GM23338 (cell line): Measurements from ENCODE around the gene ARHGEF28. TPM values are rescaled to one million over a fixed set of nuclear protein-coding genes. Genes with fewer than 3 reads are reported as not detected.

Experiments
- ATAC-seq: fragments of 200-7000 bp; cut with Tn5 transposase; 3 replicates; pipeline ENCODE4 v1.9.1; 2020
- DNase-seq: peaks from one replicate; pipeline ENCODE4 v3.0.0-alpha.2; 2015; ENCODE audit warnings: low spot score
- H2AFZ ChIP-seq: fragments of 200-600 bp; sonication (generic); 2 replicates; pipeline ENCODE4 v1.8.0; 2016; ENCODE audit warnings: antibody characterized with exemption, mild to moderate bottlenecking, moderate library complexity
- H3F3A ChIP-seq: fragments of 200-600 bp; sonication (generic); replicated peaks from 2 replicates; pipeline ENCODE4 v1.8.0; 2017; ENCODE audit warnings: antibody characterized with exemption, mixed run types, low read depth
- H3K27ac ChIP-seq: fragments of 200-600 bp; sonication (generic); 2 replicates; pipeline ENCODE4 v1.6.1; 2016; ENCODE audit warnings: low read depth
- H3K27me3 ChIP-seq: fragments of 200-600 bp; sonication (generic); 2 replicates; pipeline ENCODE4 v1.8.0; 2016; ENCODE audit warnings: mild to moderate bottlenecking, mixed run types, moderate library complexity; ENCODE audit not compliant: insufficient read depth
- H3K36me3 ChIP-seq: fragments of 200-600 bp; sonication (generic); 2 replicates; pipeline ENCODE4 v1.8.0; 2016; ENCODE audit warnings: mild to moderate bottlenecking; ENCODE audit not compliant: insufficient read depth
- H3K4me1 ChIP-seq: fragments of 200-600 bp; sonication (generic); 2 replicates; pipeline ENCODE4 v1.8.0; 2016; ENCODE audit warnings: mild to moderate bottlenecking, moderate library complexity; ENCODE audit not compliant: insufficient read depth
- H3K4me2 ChIP-seq: fragments of 200-600 bp; sonication (generic); 2 replicates; pipeline ENCODE4 v1.7.1; 2017; ENCODE audit warnings: mixed run types
- H3K4me3 ChIP-seq: fragments of 200-600 bp; sonication (generic); 2 replicates; pipeline ENCODE4 v1.6.1; 2016; ENCODE audit warnings: mixed run types
- H3K79me2 ChIP-seq: fragments of 200-600 bp; sonication (generic); replicated peaks from 2 replicates; pipeline ENCODE4 v1.8.0; 2017; ENCODE audit warnings: mild to moderate bottlenecking; ENCODE audit not compliant: insufficient read depth
- H3K9me2 ChIP-seq: fragments of 200-600 bp; sonication (generic); 2 replicates; pipeline ENCODE4 v1.8.0; 2017; ENCODE audit not compliant: insufficient read depth
- H4K20me1 ChIP-seq: fragments of 200-600 bp; sonication (generic); replicated peaks from 2 replicates; pipeline ENCODE4 v1.8.0; 2017; ENCODE audit warnings: mild to moderate bottlenecking; ENCODE audit not compliant: insufficient read depth
- H3K27ac Mint-ChIP-seq: 2 replicates; pipeline ENCODE4 v1.8.0; 2020; ENCODE audit warnings: inconsistent platforms, mild to moderate bottlenecking, moderate library complexity, mixed read lengths
- H3K27me3 Mint-ChIP-seq: 3 replicates; pipeline ENCODE4 v1.8.0; 2022; ENCODE audit warnings: low read depth, mild to moderate bottlenecking, moderate library complexity, mixed read lengths, inconsistent platforms; ENCODE audit not compliant: insufficient read depth, poor library complexity
- H3K36me3 Mint-ChIP-seq: 3 replicates; pipeline ENCODE4 v1.8.0; 2021; ENCODE audit warnings: low read depth, mild to moderate bottlenecking, inconsistent platforms, moderate library complexity, mixed read lengths
- H3K4me1 Mint-ChIP-seq: 3 replicates; pipeline ENCODE4 v1.8.0; 2020; ENCODE audit warnings: mild to moderate bottlenecking, inconsistent platforms, mixed read lengths
- H3K4me3 Mint-ChIP-seq: 3 replicates; pipeline ENCODE4 v1.8.0; 2021; ENCODE audit warnings: moderate library complexity, mild to moderate bottlenecking, inconsistent platforms, mixed read lengths
- H3K9me3 Mint-ChIP-seq: 3 replicates; pipeline ENCODE4 v1.8.0; 2020; ENCODE audit warnings: moderate library complexity, mild to moderate bottlenecking, inconsistent platforms, mixed read lengths
- CREB1 ChIP-seq: fragments of 250-450 bp; sonication (Bioruptor Pico); IDR thresholded peaks from 2 replicates; pipeline ENCODE4 v1.5.0; 2020; ENCODE audit warnings: low read depth, mild to moderate bottlenecking, moderate library complexity
- CTCF ChIP-seq, 2 experiments: fragments of 200-600 bp in 1 of 2; sonication (generic) in 1 of 2; conservative IDR thresholded peaks; 2 replicates each; pipeline versions ENCODE4 v1.5.1 to v1.6.1; 2016 to 2017; ENCODE audit warnings: antibody characterized with exemption in 2 of 2, low read depth in 2 of 2, mild to moderate bottlenecking in 2 of 2, moderate library complexity in 1 of 2
- EZH2 ChIP-seq: fragments of 200-600 bp; sonication (generic); IDR thresholded peaks from one replicate; pipeline ENCODE4 v1.8.0; 2017; ENCODE audit warnings: antibody characterized with exemption, mild to moderate bottlenecking, low read depth; ENCODE audit not compliant: unreplicated experiment
- EZH2phosphoT487 ChIP-seq: fragments of 200-600 bp; sonication (generic); IDR thresholded peaks from one replicate; pipeline ENCODE4 v1.8.1; 2018; ENCODE audit warnings: antibody characterized with exemption; ENCODE audit not compliant: unreplicated experiment
- JUNB ChIP-seq: IDR thresholded peaks from one replicate; pipeline ENCODE4 v1.6.1; 2016; ENCODE audit warnings: antibody characterized with exemption; ENCODE audit not compliant: unreplicated experiment
- NANOG ChIP-seq: IDR thresholded peaks from 2 replicates; pipeline ENCODE4 v1.6.1; 2016; ENCODE audit warnings: antibody characterized with exemption, borderline replicate concordance
- REST ChIP-seq: IDR thresholded peaks from one replicate; pipeline ENCODE4 v1.6.1; 2018; ENCODE audit warnings: antibody characterized with exemption; ENCODE audit not compliant: unreplicated experiment
- STAT1 ChIP-seq: IDR thresholded peaks from one replicate; pipeline ENCODE4 v1.6.1; 2016; ENCODE audit warnings: antibody characterized with exemption; ENCODE audit not compliant: unreplicated experiment
- ZNF462 ChIP-seq: fragments of 250-450 bp; sonication (Bioruptor Pico); IDR thresholded peaks from 2 replicates; pipeline ENCODE4 v1.5.0; 2020; ENCODE audit warnings: mild to moderate bottlenecking, moderate library complexity
- polyA plus RNA-seq: library from polyadenylated mRNA; unstranded; fragments of >200 nt; fragmentation: Nextera tagmentation; extraction: Ambion mirVana; gene quantifications from 2 replicates; pipeline ENCODE4 v1.2.1, GENCODE V29; 2016
- total RNA-seq: library from RNA; depleted of rRNA; stranded (reverse); fragments of >200 nt; shearing (Covaris generic); gene quantifications from 2 replicates; pipeline ENCODE4 v1.2.3, GENCODE V29; 2014

ARHGEF28 gene
- total and polyA plus RNA-seq, 2 experiments from 2014 or later, result 0.39 to 1.0 TPM

- Mint-ChIP-seq H3K9me3 (no peaks in the 10 kb centered on the region), H3K4me1 (no peaks in the 10 kb centered on the region), H3K27me3 (no peaks in the 10 kb centered on the region), H3K27ac (no peak overlapping the region), H3K4me3 (no peak overlapping the region), H3K36me3 (no peaks in the 10 kb centered on the region)
- Histone ChIP-seq H4K20me1 (no peaks in the 10 kb centered on the region), H2AFZ (no peak overlapping the region), H3K36me3 (no peaks in the 10 kb centered on the region), H3F3A (no peaks in the 10 kb centered on the region), H3K27ac (no peak overlapping the region), H3K4me1 (no peaks in the 10 kb centered on the region), H3K27me3 (no peaks in the 10 kb centered on the region), H3K4me3 (no peak overlapping the region), H3K9me2 (no peaks in the 10 kb centered on the region), H3K4me2 (no peak overlapping the region), H3K79me2 (no peaks in the 10 kb centered on the region)
- DNase-seq (no peak), ATAC-seq (no peak)
- TF ChIP-seq EZH2, result no peak
- no peak for TF ChIP-seq CTCF (conservative IDR thresholded peaks at IDR 0.05; ENCODE audit: low read depth in 2 of 2)
These were observed 285.9 kb downstream of the ARHGEF28 start for GRCh38 chr5:73911761-73912393.

- Histone ChIP-seq H3K27me3 (no peaks in the 10 kb centered on the region), H4K20me1 (no peaks in the 10 kb centered on the region), H3K4me2 (no peak overlapping the region), H3F3A (no peaks in the 10 kb centered on the region), H3K4me3 (no peak overlapping the region), H3K79me2 (no peaks in the 10 kb centered on the region), H3K4me1 (no peaks in the 10 kb centered on the region), H2AFZ (no peak overlapping the region), H3K27ac (no peak overlapping the region), H3K36me3 (no peaks in the 10 kb centered on the region), H3K9me2 (no peaks in the 10 kb centered on the region)
- ATAC-seq (no peak), DNase-seq (no peak)
- no peaks in the 10 kb centered on the region for H3K36me3 Mint-ChIP-seq
- peaks cover 2% of the 10 kb centered on the region for H3K27me3 Mint-ChIP-seq
- peaks cover 3% of the 10 kb centered on the region; the same call in 1 of the 3 replicates for H3K4me1 Mint-ChIP-seq
- H3K9me3 Mint-ChIP-seq, result no peaks in the 10 kb centered on the region
- H3K27ac Mint-ChIP-seq, result no peak overlapping the region
- H3K4me3 Mint-ChIP-seq, result no peak overlapping the region
- TF ChIP-seq JUNB, result no peak
- no peak for TF ChIP-seq CREB1 (CRISPR knock-in tag)
- TF ChIP-seq STAT1, result no peak
- no peak for TF ChIP-seq NANOG
- no peak for TF ChIP-seq REST
- no peak for TF ChIP-seq ZNF462 (CRISPR knock-in tag)
- TF ChIP-seq EZH2phosphoT487, result no peak
- TF ChIP-seq EZH2, result no peak
These were observed 286.9 kb downstream of the ARHGEF28 start for GRCh38 chr5:73912821-73913271.
